ENCODE data around the gene SNRPA.

DNA sequence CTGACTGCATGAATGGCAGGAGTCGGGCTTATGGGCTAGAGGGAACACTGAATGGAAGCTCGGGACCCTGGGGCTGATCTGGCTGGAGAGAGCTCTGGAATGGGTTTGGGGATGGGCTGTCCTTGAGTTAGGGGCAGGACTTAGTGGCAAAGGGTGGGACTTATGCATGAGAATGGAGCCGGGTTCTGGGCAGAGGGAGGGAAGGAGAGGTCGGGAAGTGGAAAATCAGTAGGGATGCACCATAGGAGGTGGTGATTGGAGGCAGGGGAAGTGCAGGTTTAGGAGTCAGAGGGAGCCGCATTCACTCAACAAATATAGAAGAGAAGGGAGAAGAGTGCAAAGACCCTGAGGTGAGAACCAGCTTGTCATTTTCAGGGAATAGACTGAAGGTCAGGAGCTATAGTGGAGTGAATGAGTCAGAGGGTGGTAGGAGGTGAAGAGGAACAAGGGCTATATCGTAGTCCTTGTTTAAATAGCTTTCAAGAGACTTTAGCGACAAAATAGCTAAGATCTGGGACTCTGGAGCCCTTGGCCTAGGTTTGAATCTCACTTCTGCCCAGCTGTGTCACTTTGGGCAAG, 27.8 kb downstream of the SNRPA start:
- TF ChIP-seq, protein P1, sequence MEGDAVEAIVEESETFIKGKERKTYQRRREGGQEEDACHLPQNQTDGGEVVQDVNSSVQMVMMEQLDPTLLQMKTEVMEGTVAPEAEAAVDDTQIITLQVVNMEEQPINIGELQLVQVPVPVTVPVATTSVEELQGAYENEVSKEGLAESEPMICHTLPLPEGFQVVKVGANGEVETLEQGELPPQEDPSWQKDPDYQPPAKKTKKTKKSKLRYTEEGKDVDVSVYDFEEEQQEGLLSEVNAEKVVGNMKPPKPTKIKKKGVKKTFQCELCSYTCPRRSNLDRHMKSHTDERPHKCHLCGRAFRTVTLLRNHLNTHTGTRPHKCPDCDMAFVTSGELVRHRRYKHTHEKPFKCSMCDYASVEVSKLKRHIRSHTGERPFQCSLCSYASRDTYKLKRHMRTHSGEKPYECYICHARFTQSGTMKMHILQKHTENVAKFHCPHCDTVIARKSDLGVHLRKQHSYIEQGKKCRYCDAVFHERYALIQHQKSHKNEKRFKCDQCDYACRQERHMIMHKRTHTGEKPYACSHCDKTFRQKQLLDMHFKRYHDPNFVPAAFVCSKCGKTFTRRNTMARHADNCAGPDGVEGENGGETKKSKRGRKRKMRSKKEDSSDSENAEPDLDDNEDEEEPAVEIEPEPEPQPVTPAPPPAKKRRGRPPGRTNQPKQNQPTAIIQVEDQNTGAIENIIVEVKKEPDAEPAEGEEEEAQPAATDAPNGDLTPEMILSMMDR (IDR thresholded peaks at IDR 0.05): no peak
- no peak for TF ChIP-seq POLR2AphosphoS5 (IDR thresholded peaks at IDR 0.05; ENCODE audit: low read depth, low read length)
- TF ChIP-seq, protein P2, sequence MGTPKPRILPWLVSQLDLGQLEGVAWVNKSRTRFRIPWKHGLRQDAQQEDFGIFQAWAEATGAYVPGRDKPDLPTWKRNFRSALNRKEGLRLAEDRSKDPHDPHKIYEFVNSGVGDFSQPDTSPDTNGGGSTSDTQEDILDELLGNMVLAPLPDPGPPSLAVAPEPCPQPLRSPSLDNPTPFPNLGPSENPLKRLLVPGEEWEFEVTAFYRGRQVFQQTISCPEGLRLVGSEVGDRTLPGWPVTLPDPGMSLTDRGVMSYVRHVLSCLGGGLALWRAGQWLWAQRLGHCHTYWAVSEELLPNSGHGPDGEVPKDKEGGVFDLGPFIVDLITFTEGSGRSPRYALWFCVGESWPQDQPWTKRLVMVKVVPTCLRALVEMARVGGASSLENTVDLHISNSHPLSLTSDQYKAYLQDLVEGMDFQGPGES (IDR thresholded peaks at IDR 0.05; ENCODE audit: low read depth, low read length): no peak
- no peak for TF ChIP-seq GABPA (IDR thresholded peaks at IDR 0.05; ENCODE audit: low read depth)
- TF ChIP-seq CHD2 (IDR thresholded peaks at IDR 0.05; ENCODE audit: low read length, partially characterized antibody): no peak
- TF ChIP-seq, protein P3, sequence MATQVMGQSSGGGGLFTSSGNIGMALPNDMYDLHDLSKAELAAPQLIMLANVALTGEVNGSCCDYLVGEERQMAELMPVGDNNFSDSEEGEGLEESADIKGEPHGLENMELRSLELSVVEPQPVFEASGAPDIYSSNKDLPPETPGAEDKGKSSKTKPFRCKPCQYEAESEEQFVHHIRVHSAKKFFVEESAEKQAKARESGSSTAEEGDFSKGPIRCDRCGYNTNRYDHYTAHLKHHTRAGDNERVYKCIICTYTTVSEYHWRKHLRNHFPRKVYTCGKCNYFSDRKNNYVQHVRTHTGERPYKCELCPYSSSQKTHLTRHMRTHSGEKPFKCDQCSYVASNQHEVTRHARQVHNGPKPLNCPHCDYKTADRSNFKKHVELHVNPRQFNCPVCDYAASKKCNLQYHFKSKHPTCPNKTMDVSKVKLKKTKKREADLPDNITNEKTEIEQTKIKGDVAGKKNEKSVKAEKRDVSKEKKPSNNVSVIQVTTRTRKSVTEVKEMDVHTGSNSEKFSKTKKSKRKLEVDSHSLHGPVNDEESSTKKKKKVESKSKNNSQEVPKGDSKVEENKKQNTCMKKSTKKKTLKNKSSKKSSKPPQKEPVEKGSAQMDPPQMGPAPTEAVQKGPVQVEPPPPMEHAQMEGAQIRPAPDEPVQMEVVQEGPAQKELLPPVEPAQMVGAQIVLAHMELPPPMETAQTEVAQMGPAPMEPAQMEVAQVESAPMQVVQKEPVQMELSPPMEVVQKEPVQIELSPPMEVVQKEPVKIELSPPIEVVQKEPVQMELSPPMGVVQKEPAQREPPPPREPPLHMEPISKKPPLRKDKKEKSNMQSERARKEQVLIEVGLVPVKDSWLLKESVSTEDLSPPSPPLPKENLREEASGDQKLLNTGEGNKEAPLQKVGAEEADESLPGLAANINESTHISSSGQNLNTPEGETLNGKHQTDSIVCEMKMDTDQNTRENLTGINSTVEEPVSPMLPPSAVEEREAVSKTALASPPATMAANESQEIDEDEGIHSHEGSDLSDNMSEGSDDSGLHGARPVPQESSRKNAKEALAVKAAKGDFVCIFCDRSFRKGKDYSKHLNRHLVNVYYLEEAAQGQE (IDR thresholded peaks at IDR 0.05; ENCODE audit: low read depth, low read length): no peak
- TF ChIP-seq YY1 (IDR thresholded peaks at IDR 0.05; ENCODE audit: low read depth): no peak
- TF ChIP-seq EP300 (IDR thresholded peaks at IDR 0.05; ENCODE audit: borderline replicate concordance in 1 of 2, low read depth in 1 of 2, low read length in 1 of 2): no peak
- TF ChIP-seq, protein P4, sequence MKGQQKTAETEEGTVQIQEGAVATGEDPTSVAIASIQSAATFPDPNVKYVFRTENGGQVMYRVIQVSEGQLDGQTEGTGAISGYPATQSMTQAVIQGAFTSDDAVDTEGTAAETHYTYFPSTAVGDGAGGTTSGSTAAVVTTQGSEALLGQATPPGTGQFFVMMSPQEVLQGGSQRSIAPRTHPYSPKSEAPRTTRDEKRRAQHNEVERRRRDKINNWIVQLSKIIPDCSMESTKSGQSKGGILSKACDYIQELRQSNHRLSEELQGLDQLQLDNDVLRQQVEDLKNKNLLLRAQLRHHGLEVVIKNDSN (IDR thresholded peaks at IDR 0.05; ENCODE audit: borderline replicate concordance, low read depth): no peak
- TF ChIP-seq, protein P5, sequence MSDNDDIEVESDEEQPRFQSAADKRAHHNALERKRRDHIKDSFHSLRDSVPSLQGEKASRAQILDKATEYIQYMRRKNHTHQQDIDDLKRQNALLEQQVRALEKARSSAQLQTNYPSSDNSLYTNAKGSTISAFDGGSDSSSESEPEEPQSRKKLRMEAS (IDR thresholded peaks at IDR 0.05; ENCODE audit: low read depth): no peak
- TF ChIP-seq ELF1 (IDR thresholded peaks at IDR 0.05): no peak
- no peak for TF ChIP-seq MEF2A (IDR thresholded peaks at IDR 0.05; ENCODE audit: borderline replicate concordance, low read depth)
